Measurements from ENCODE around the gene OR56A5.
"Not testable (repeated sequence)": the region's sequence is repeated elsewhere in the genome, so short reads cannot be mapped to it uniquely, and the experiment has no call there.

- TF ChIP-seq EZH2 (IDR thresholded peaks at IDR 0.05; ENCODE audit: insufficient read depth, poor library complexity, severe bottlenecking); EZH2phosphoT487 (IDR thresholded peaks at IDR 0.05; ENCODE audit: insufficient read depth, low read depth): not testable (repeated sequence)
Observed at GRCh38 chr11:5960704-5961320, 7.5 kb downstream of the OR56A5 start.
